ENCODE data around the gene GPATCH8.

GRCh38 chr17:44417553-44417952 is 85.7 kb downstream of the GPATCH8 start:
- no peak for TF ChIP-seq CTCF (tag by site-specific recombination; IDR thresholded peaks at IDR 0.05)
- TF ChIP-seq PATZ1 (tag by site-specific recombination; IDR thresholded peaks at IDR 0.05): no peak
- no peak for TF ChIP-seq ZNF214 (tag by site-specific recombination; IDR thresholded peaks at IDR 0.05; ENCODE audit: borderline replicate concordance)
- TF ChIP-seq ZNF138 (tag by site-specific recombination; IDR thresholded peaks at IDR 0.05; ENCODE audit: borderline replicate concordance): no peak
- TF ChIP-seq ZNF701 (tag by site-specific recombination; IDR thresholded peaks at IDR 0.05): no peak
- TF ChIP-seq MEIS1 (CRISPR knock-in tag; IDR thresholded peaks at IDR 0.05; ENCODE audit: borderline replicate concordance): no peak
